Parathyroid adenoma (tissue), 2 donors: ENCODE results near the gene CHRDL1.

Experiments
- H2AFZ ChIP-seq: fragments of 300-600 bp; sonication (generic); one replicate; pipeline ENCODE4 v1.7.0; 2017; ENCODE audit warnings: antibody characterized with exemption, mild to moderate bottlenecking
- H3K27ac ChIP-seq: fragments of 300-600 bp; sonication (generic); one replicate; pipeline ENCODE4 v1.7.0; 2017
- H3K27me3 ChIP-seq: fragments of 300-600 bp; sonication (generic); one replicate; pipeline ENCODE4 v1.7.0; 2017; ENCODE audit warnings: low read length; ENCODE audit not compliant: control insufficient read depth, insufficient read depth
- H3K36me3 ChIP-seq: fragments of 300-600 bp; sonication (generic); one replicate; pipeline ENCODE4 v1.7.0; 2017; ENCODE audit warnings: low read length; ENCODE audit not compliant: control insufficient read depth, insufficient read depth
- H3K4me1 ChIP-seq: fragments of 300-600 bp; sonication (generic); one replicate; pipeline ENCODE4 v1.7.0; 2017; ENCODE audit warnings: control low read depth
- H3K4me2 ChIP-seq: fragments of 300-600 bp; sonication (generic); one replicate; pipeline ENCODE4 v1.7.0; 2017; ENCODE audit warnings: low read length
- H3K4me3 ChIP-seq: fragments of 300-600 bp; sonication (generic); one replicate; pipeline ENCODE4 v1.7.0; 2017; ENCODE audit warnings: low read depth, low read length
- H3K79me2 ChIP-seq: fragments of 300-600 bp; sonication (generic); one replicate; pipeline ENCODE4 v1.7.0; 2017; ENCODE audit warnings: control low read depth
- H3K9ac ChIP-seq: fragments of 300-600 bp; sonication (generic); one replicate; pipeline ENCODE4 v1.7.0; 2017; ENCODE audit warnings: mild to moderate bottlenecking
- H3K9me3 ChIP-seq: fragments of 300-600 bp; sonication (generic); one replicate; pipeline ENCODE4 v1.7.0; 2017; ENCODE audit warnings: low read length; ENCODE audit not compliant: control insufficient read depth
- TF ChIP-seq, protein P1 (sequence below): fragments of 300-600 bp; sonication (generic); IDR thresholded peaks from one replicate; pipeline ENCODE4 v1.7.0; 2017; ENCODE audit warnings: antibody characterized with exemption, mild to moderate bottlenecking
- donor health status: primary hyperparathyroidism.

The CHRDL1 gene

DNA sequence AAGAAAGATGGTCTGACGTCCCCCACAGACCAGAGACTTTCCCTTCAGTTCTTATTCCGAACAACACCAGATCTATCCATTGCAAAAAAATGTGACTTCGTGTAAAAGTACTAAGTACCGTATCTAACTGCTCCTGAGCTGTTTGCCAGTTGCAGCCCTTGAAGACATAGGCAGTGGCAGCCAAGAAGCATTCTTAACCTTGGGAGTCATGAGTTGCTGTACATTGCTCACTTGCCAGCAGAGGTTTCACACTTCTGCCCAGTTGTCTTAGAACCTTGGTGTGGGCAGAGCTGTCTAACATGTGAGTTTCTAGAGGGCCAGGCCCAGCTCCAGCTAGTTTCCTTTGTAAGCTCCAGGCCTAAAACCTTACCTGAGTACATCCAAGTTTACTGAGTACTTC, 10.5 kb upstream of the CHRDL1 start:
- TF ChIP-seq, protein P1, sequence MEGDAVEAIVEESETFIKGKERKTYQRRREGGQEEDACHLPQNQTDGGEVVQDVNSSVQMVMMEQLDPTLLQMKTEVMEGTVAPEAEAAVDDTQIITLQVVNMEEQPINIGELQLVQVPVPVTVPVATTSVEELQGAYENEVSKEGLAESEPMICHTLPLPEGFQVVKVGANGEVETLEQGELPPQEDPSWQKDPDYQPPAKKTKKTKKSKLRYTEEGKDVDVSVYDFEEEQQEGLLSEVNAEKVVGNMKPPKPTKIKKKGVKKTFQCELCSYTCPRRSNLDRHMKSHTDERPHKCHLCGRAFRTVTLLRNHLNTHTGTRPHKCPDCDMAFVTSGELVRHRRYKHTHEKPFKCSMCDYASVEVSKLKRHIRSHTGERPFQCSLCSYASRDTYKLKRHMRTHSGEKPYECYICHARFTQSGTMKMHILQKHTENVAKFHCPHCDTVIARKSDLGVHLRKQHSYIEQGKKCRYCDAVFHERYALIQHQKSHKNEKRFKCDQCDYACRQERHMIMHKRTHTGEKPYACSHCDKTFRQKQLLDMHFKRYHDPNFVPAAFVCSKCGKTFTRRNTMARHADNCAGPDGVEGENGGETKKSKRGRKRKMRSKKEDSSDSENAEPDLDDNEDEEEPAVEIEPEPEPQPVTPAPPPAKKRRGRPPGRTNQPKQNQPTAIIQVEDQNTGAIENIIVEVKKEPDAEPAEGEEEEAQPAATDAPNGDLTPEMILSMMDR, result no peak
- Histone ChIP-seq H3K36me3 (no peaks in the 10 kb centered on the region), H2AFZ (no peak overlapping the region), H3K9ac (no peak overlapping the region), H3K4me3 (no peak overlapping the region), H3K4me1 (no peaks in the 10 kb centered on the region), H3K27ac (no peak overlapping the region), H3K9me3 (no peaks in the 10 kb centered on the region), H3K27me3 (no peaks in the 10 kb centered on the region), H3K79me2 (no peaks in the 10 kb centered on the region), H3K4me2 (no peak overlapping the region)

DNA sequence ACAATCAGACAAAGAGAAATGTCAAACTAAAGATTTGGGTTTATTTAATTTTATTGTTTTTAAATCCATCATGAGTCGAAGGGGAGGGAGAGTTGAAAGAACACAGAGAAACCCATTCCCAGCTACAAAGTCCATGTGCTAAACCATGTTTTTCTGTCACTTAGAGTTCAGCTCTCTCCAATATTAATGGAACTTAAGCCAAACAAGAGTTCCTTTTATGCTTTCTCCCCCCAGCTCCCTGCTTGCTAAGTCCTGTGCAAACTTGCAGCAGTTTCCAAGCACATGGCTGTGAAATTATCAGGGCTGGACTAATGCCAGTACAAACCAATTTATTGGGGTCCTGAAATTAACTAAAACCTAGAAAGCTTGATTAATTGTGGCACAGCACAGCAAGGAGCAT, 9.7 kb upstream of the CHRDL1 start:
- Histone ChIP-seq H3K79me2 (no peaks in the 10 kb centered on the region), H3K36me3 (no peaks in the 10 kb centered on the region), H3K27ac (no peak overlapping the region), H2AFZ (no peak overlapping the region), H3K4me1 (no peaks in the 10 kb centered on the region), H3K27me3 (no peaks in the 10 kb centered on the region), H3K4me2 (no peak overlapping the region), H3K4me3 (no peak overlapping the region), H3K9ac (no peak overlapping the region), H3K9me3 (no peaks in the 10 kb centered on the region)
- TF ChIP-seq, protein P1, result no peak

DNA sequence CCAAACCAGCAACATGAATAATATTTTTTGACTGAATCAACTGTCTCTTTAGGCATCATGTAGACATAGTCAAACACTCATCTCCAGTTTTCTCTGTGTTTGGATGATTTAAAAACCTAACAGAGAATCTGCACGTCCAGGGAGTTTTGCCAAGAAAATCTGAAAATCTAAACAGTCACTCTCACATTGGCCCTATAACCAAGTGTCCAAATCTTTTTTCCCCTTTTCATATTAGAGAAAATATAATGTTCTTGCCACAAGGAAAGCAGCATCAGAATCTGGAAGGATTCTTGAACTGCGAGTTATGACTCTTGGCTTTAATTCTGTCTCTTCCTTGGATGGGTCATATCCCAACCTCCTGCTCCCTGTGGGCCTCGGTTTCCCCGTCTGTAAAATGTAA, 8.8 kb upstream of the CHRDL1 start:
- no peak overlapping the region for H3K4me2 ChIP-seq
- no peak overlapping the region for H3K27ac ChIP-seq
- no peaks in the 10 kb centered on the region for H3K36me3 ChIP-seq
- H3K9ac ChIP-seq, result no peak overlapping the region
- no peak overlapping the region for H2AFZ ChIP-seq
- no peak overlapping the region for H3K4me3 ChIP-seq
- no peaks in the 10 kb centered on the region for H3K27me3 ChIP-seq
- no peaks in the 10 kb centered on the region for H3K9me3 ChIP-seq
- H3K79me2 ChIP-seq, result no peaks in the 10 kb centered on the region
- no peaks in the 10 kb centered on the region for H3K4me1 ChIP-seq
- TF ChIP-seq, protein P1, result no peak

DNA sequence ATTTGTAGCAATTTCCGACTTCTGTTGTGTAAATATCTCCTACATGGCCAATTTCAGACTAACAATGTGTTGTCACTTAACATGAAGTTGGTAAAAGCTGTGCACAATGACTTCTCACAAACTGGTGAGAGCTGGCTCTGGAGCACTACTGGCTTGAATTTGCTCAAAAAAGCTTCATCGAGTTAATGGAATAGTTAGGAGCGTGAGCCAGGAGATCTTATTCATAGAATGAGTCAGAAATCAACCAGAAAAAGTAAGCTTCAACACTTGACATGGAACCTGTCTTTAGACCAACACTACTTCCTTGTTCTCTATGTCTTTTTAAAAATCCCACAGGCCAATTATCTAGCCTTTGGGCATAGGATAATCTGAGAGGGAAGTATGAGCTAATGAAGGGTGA, 7.9 kb upstream of the CHRDL1 start:
- H3K36me3 ChIP-seq, result no peaks in the 10 kb centered on the region
- TF ChIP-seq, protein P1, result no peak
- no peaks in the 10 kb centered on the region for H3K9me3 ChIP-seq
- H3K27ac ChIP-seq, result no peak overlapping the region
- no peaks in the 10 kb centered on the region for H3K4me1 ChIP-seq
- no peak overlapping the region for H3K4me2 ChIP-seq
- H3K27me3 ChIP-seq, result no peaks in the 10 kb centered on the region
- no peak overlapping the region for H3K4me3 ChIP-seq
- H3K79me2 ChIP-seq, result no peaks in the 10 kb centered on the region
- H2AFZ ChIP-seq, result no peak overlapping the region
- no peak overlapping the region for H3K9ac ChIP-seq

DNA sequence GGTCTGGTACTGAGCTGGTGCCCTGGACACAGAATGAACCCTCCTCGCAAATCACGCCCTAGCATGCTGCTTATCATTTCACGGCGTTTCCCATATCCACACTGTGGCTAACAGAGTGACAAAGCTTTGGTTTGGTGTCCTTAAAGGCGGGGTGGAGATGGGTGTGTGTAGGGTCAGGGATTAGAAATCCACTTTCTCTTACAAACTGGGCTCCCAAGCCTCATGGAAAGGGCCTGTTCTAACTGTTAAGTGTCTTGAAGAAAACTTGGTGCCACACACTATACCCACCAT, 735 bp upstream of the CHRDL1 start:
- H3K4me1 ChIP-seq, result no peaks in the 10 kb centered on the region
- TF ChIP-seq, protein P1, result no peak
- H3K27ac ChIP-seq, result no peak overlapping the region
- no peak overlapping the region for H3K9ac ChIP-seq
- H3K9me3 ChIP-seq, result no peaks in the 10 kb centered on the region
- H3K4me2 ChIP-seq, result no peak overlapping the region
- no peaks in the 10 kb centered on the region for H3K36me3 ChIP-seq
- H3K79me2 ChIP-seq, result no peaks in the 10 kb centered on the region
- no peaks in the 10 kb centered on the region for H3K27me3 ChIP-seq
- H3K4me3 ChIP-seq, result no peak overlapping the region
- peak overlapping the region; percentile 69 for H2AFZ ChIP-seq
